Activated gamma-delta T cell treated with anti-CD3 and anti-CD28 coated beads, Interleukin-2, amount 50 U/mL, for 16 hours (primary cell): ENCODE measurements around the gene ZNF778.
A peak's percentile ranks its signal among the peaks of the same experiment; 100 is the strongest.

Experiments
- DNase-seq: peaks from one replicate; pipeline ENCODE4 v3.0.0-alpha.2; 2020; ENCODE audit warnings: low read depth

The ZNF778 gene

GRCh38 chr16:89217388-89218191 lies at the start of gene ZNF778:
Gene ZNF778, plus strand, starts transcription at chr16:89217703. Its CDS starts 3,425 bp downstream, at chr16:89221128.
- DNase-seq = peak; percentile 64

- no peak for DNase-seq
These were observed 48.9 kb upstream of the ZNF778 start for GRCh38 chr16:89168381-89169189.

- DNase-seq = no peak
These were observed 47.7 kb upstream of the ZNF778 start for GRCh38 chr16:89169778-89170177.

GRCh38 chr16:89170346-89171215 lies 46.9 kb upstream of the ZNF778 start:
- no peak for DNase-seq

- DNase-seq = peak; percentile 80
These were observed 46.0 kb upstream of the ZNF778 start, which contains the start of gene CDH15 for GRCh38 chr16:89171216-89172170. Gene CDH15, plus strand, starts transcription at chr16:89171748. Its CDS starts 84 bp downstream, at chr16:89171832.

GRCh38 chr16:89172171-89172527 lies 45.4 kb upstream of the ZNF778 start:
- no peak for DNase-seq

GRCh38 chr16:89172528-89173173 lies 44.9 kb upstream of the ZNF778 start:
- no peak for DNase-seq

GRCh38 chr16:89173174-89173921 lies 44.2 kb upstream of the ZNF778 start:
- DNase-seq = no peak

GRCh38 chr16:89174055-89174827 lies 43.3 kb upstream of the ZNF778 start:
- DNase-seq = no peak

- DNase-seq = no peak
These were observed 42.6 kb upstream of the ZNF778 start for GRCh38 chr16:89174877-89175276.

- DNase-seq = no peak
These were observed 42.0 kb upstream of the ZNF778 start for GRCh38 chr16:89175280-89176146.

- no peak for DNase-seq
These were observed 41.3 kb upstream of the ZNF778 start for GRCh38 chr16:89176147-89176690.

GRCh38 chr16:89176717-89177116 lies 40.8 kb upstream of the ZNF778 start:
- no peak for DNase-seq

GRCh38 chr16:89177501-89177900 lies 40.0 kb upstream of the ZNF778 start:
- DNase-seq = no peak

- no peak for DNase-seq
These were observed 38.9 kb upstream of the ZNF778 start for GRCh38 chr16:89178453-89179147.

GRCh38 chr16:89179148-89179484 lies 38.4 kb upstream of the ZNF778 start:
- no peak for DNase-seq

- no peak for DNase-seq
These were observed 37.7 kb upstream of the ZNF778 start for GRCh38 chr16:89179656-89180315.
